IMR-90 (cell line): ENCODE results near the gene TMEM97. TPM values are rescaled to one million over a fixed set of nuclear protein-coding genes. Genes with fewer than 3 reads are reported as not detected.

Experiments used
- ATAC-seq: fragments of 200-7000 bp; cut with Tn5 transposase; 2 replicates; pipeline ENCODE4 v1.9.1; 2020; ENCODE audit warnings: low read depth, mild to moderate bottlenecking, moderate library complexity
- BruUV-seq: library from RNA; stranded (reverse); fragments of 400-500 nt; replicated peaks from 2 replicates; lab custom pipeline; 2021; lab: Mats Ljungman, UMichigan
- CTCF ChIA-PET: fragments of 300-600 bp; formaldehyde crosslinking; extraction: SDS; loops from one replicate; lab custom pipeline; 2021; ENCODE audit warnings: antibody characterized with exemption; lab: Yijun Ruan, JAX
- POLR2A ChIA-PET: fragments of 300-600 bp; sonication (Branson Sonifier 250); formaldehyde crosslinking; loops from one replicate; lab custom pipeline; 2022; ENCODE audit warnings: antibody characterized with exemption; ENCODE audit not compliant: unreplicated experiment; lab: Charles Lee
- DNase-seq: peaks from one replicate; pipeline ENCODE4 v3.0.0; 2013
- H2AFZ ChIP-seq: replicated peaks from 2 replicates; pipeline ENCODE3; 2013; ENCODE audit warnings: low read length, mild to moderate bottlenecking; ENCODE audit not compliant: poor library complexity
- H2AK5ac ChIP-seq: 2 replicates; pipeline ENCODE4 v1.6.1; 2013; ENCODE audit warnings: low read depth, low read length, inconsistent platforms
- H2AK9ac ChIP-seq: replicated peaks from 2 replicates; pipeline ENCODE3; 2013; ENCODE audit warnings: mild to moderate bottlenecking, low read depth, low read length, moderate library complexity; ENCODE audit not compliant: poor library complexity
- H2BK120ac ChIP-seq: 2 replicates; pipeline ENCODE4 v1.6.1; 2013; ENCODE audit warnings: low read depth, low read length, inconsistent platforms
- H2BK15ac ChIP-seq: 3 replicates; pipeline ENCODE4 v1.6.1; 2013; ENCODE audit warnings: low read depth, low read length, inconsistent platforms
- H2BK20ac ChIP-seq: 2 replicates; pipeline ENCODE4 v1.6.1; 2013; ENCODE audit warnings: low read depth, mild to moderate bottlenecking, inconsistent platforms, low read length, moderate library complexity
- H2BK5ac ChIP-seq: 2 replicates; pipeline ENCODE4 v1.6.1; 2013; ENCODE audit warnings: mild to moderate bottlenecking, low read depth, low read length, inconsistent platforms; ENCODE audit not compliant: poor library complexity, severe bottlenecking
- H3K14ac ChIP-seq: replicated peaks from 2 replicates; pipeline ENCODE4 v1.6.1; 2013; ENCODE audit warnings: low read depth, low read length, inconsistent platforms
- H3K18ac ChIP-seq: 2 replicates; pipeline ENCODE4 v1.6.1; 2013; ENCODE audit warnings: low read depth, low read length, control low read depth
- H3K23ac ChIP-seq: 2 replicates; pipeline ENCODE4 v1.6.1; 2013; ENCODE audit warnings: low read depth, low read length, inconsistent platforms
- H3K27ac ChIP-seq: 2 replicates; pipeline ENCODE4 v1.5.1; 2013; ENCODE audit warnings: mild to moderate bottlenecking, control low read depth, low read length; ENCODE audit not compliant: insufficient read depth
- H3K27me3 ChIP-seq: 2 replicates; pipeline ENCODE4 v1.6.1; 2013; ENCODE audit warnings: low read length; ENCODE audit not compliant: control insufficient read depth, insufficient read depth
- H3K36me3 ChIP-seq: 2 replicates; pipeline ENCODE4 v1.6.1; 2013; ENCODE audit warnings: low read length, mixed read lengths; ENCODE audit not compliant: control insufficient read depth, insufficient read depth
- H3K4ac ChIP-seq: 2 replicates; pipeline ENCODE4 v1.6.1; 2013; ENCODE audit warnings: low read depth, low read length, inconsistent platforms
- H3K4me1 ChIP-seq: 2 replicates; pipeline ENCODE4 v1.6.1; 2013; ENCODE audit warnings: low read length, mixed read lengths; ENCODE audit not compliant: control insufficient read depth, insufficient read depth
- H3K4me2 ChIP-seq: 2 replicates; pipeline ENCODE4 v1.6.1; 2013; ENCODE audit warnings: low read depth, mild to moderate bottlenecking, control low read depth, low read length, moderate library complexity
- H3K4me3 ChIP-seq: 2 replicates; pipeline ENCODE4 v1.5.1; 2013; ENCODE audit warnings: low read depth, mild to moderate bottlenecking, control low read depth, low read length, moderate library complexity; ENCODE audit not compliant: insufficient read depth
- H3K56ac ChIP-seq: 2 replicates; pipeline ENCODE4 v1.6.1; 2013; ENCODE audit warnings: low read length, inconsistent platforms; ENCODE audit not compliant: insufficient read depth; ENCODE audit errors: extremely low read depth
- H3K79me1 ChIP-seq, 2 experiments: 2 replicates each; pipeline ENCODE4 v1.6.1; 2013; ENCODE audit warnings: low read length in 2 of 2, inconsistent platforms in 1 of 2, low read depth in 1 of 2
- H3K9ac ChIP-seq: 2 replicates; pipeline ENCODE4 v1.6.1; 2013; ENCODE audit warnings: low read depth, low read length, control low read depth
- H3K9me1 ChIP-seq: 2 replicates; pipeline ENCODE4 v1.6.1; 2013; ENCODE audit warnings: low read length, inconsistent platforms; ENCODE audit not compliant: insufficient read depth
- H3K9me3 ChIP-seq: 2 replicates; pipeline ENCODE4 v1.6.1; 2013; ENCODE audit warnings: low read length; ENCODE audit not compliant: control insufficient read depth, insufficient read depth
- H4K20me1 ChIP-seq: 2 replicates; pipeline ENCODE4 v1.6.1; 2013; ENCODE audit warnings: low read length, inconsistent platforms; ENCODE audit not compliant: insufficient read depth
- H4K5ac ChIP-seq: 2 replicates; pipeline ENCODE4 v1.6.1; 2013; ENCODE audit warnings: mild to moderate bottlenecking, low read depth, low read length, control low read depth
- H4K8ac ChIP-seq, 2 experiments: 2 replicates each; pipeline ENCODE4 v1.6.1; 2013; ENCODE audit warnings: low read depth in 2 of 2, low read length in 2 of 2, control low read depth in 1 of 2, inconsistent platforms in 1 of 2
- H4K91ac ChIP-seq: 2 replicates; pipeline ENCODE4 v1.6.1; 2013; ENCODE audit warnings: low read depth, low read length, inconsistent platforms; ENCODE audit not compliant: insufficient read depth
- CEBPB ChIP-seq: IDR thresholded peaks from 2 replicates; pipeline ENCODE4 v1.6.1; 2012; ENCODE audit warnings: low read depth, low read length, improper control_type of control experiment
- CHD1 ChIP-seq: IDR thresholded peaks from 2 replicates; pipeline ENCODE4 v1.6.1; 2012; ENCODE audit warnings: low read depth, low read length, improper control_type of control experiment
- CTCF ChIP-seq: conservative IDR thresholded peaks from 2 replicates; pipeline ENCODE4 v1.5.1; 2012; ENCODE audit warnings: mild to moderate bottlenecking, low read depth, low read length, improper control_type of control experiment
- ELK1 ChIP-seq: fragments of 150-350 bp; IDR thresholded peaks from 2 replicates; pipeline ENCODE4 v1.6.1; 2016; ENCODE audit warnings: low read depth, mild to moderate bottlenecking, low read length, moderate library complexity, borderline replicate concordance
- FOS ChIP-seq: fragments of 150-350 bp; IDR thresholded peaks from 2 replicates; pipeline ENCODE4 v1.6.1; 2016; ENCODE audit warnings: low read depth, low read length
- MAZ ChIP-seq: IDR thresholded peaks from 2 replicates; pipeline ENCODE4 v1.6.1; 2012; ENCODE audit warnings: low read depth, mild to moderate bottlenecking, low read length, improper control_type of control experiment, moderate library complexity, borderline replicate concordance
- MXI1 ChIP-seq: IDR thresholded peaks from 2 replicates; pipeline ENCODE4 v1.6.1; 2012; ENCODE audit warnings: low read depth, mild to moderate bottlenecking, low read length, moderate library complexity, borderline replicate concordance
- NFE2L2 ChIP-seq: fragments of 150-350 bp; IDR thresholded peaks from 2 replicates; pipeline ENCODE4 v1.6.1; 2016; ENCODE audit warnings: low read depth, mild to moderate bottlenecking, low read length
- RAD21 ChIP-seq: IDR thresholded peaks from 2 replicates; pipeline ENCODE4 v1.6.1; 2012; ENCODE audit warnings: low read length, improper control_type of control experiment
- RCOR1 ChIP-seq: IDR thresholded peaks from 2 replicates; pipeline ENCODE4 v1.6.1; 2012; ENCODE audit warnings: mild to moderate bottlenecking, low read length, improper control_type of control experiment; ENCODE audit not compliant: insufficient replicate concordance
- RFX5 ChIP-seq: IDR thresholded peaks from 2 replicates; pipeline ENCODE4 v1.8.0; 2012; ENCODE audit warnings: low read depth, mild to moderate bottlenecking, low read length, moderate library complexity
- SMC3 ChIP-seq: fragments of 150-350 bp; IDR thresholded peaks from 2 replicates; pipeline ENCODE4 v1.6.1; 2016; ENCODE audit warnings: low read depth, mild to moderate bottlenecking, antibody characterized with exemption, low read length, moderate library complexity
- whole genome bisulfite sequencing, 2 experiments: methylation state at CpG; one replicate each; pipeline versions ENCODE4 v1.1.5 to v1.1.7; 2013; ENCODE audit warnings: missing lambda C conversion rate in 2 of 2; ENCODE audit not compliant: insufficient read length in 1 of 2; ENCODE audit errors: extremely low coverage in 2 of 2; 5-methylcytosine and 5-hydroxymethylcytosine counted together
- dilution Hi-C: fragments of 300-500 bp; cut with HindIII; formaldehyde crosslinking; loops from one replicate; pipeline ENCODE4 v1.14.3; 2018; ENCODE audit warnings: low sequenced_read_pairs; ENCODE audit not compliant: unreplicated experiment
- in situ Hi-C: fragments of 300-500 bp; cut with MboI; formaldehyde crosslinking; loops from 3 replicates; pipeline ENCODE4 v1.14.3; 2019; ENCODE audit warnings: low sequenced_read_pairs, inconsistent platforms, mixed read lengths
- intact Hi-C: fragments of 100-400 bp; cut with micrococcal nuclease; formaldehyde crosslinking; loops from 2 replicates; pipeline ENCODE4 v1.10.0; 2022
- polyA plus RNA-seq, 3 experiments: library from polyadenylated mRNA; depleted of rRNA; stranded (reverse); fragments of >200 nt; gene quantifications; 2 replicates each; pipeline ENCODE4 v1.2.3, GENCODE V29; 2012; ENCODE audit warnings: low replicate concordance in 1 of 3
- total RNA-seq: library from RNA; depleted of rRNA; stranded (reverse); fragments of >200 nt; gene quantifications from 2 replicates; pipeline ENCODE4 v1.2.3, GENCODE V29; 2012

The TMEM97 gene
- total and polyA plus RNA-seq, 2 of the 4 experiments (the other 2 are of a cell fraction), result 12.3 to 21.3 TPM

GRCh38 chr17:28343491-28343932 lies 24.5 kb downstream of the TMEM97 start:
- H2BK5ac ChIP-seq, result no peak overlapping the region
- no peak overlapping the region for H3K18ac ChIP-seq
- H3K79me1 ChIP-seq, result peaks cover 25 to 85% of the 10 kb centered on the region in 2 experiments
- no peaks in the 10 kb centered on the region for H3K27me3 ChIP-seq
- H3K14ac ChIP-seq, result no peak overlapping the region
- no peak overlapping the region for H4K5ac ChIP-seq
- no peak overlapping the region for H2AK5ac ChIP-seq
- no peak overlapping the region for H3K4me3 ChIP-seq
- WGBS, 2 experiments, result 81% methylated on average over 5 of the region's 10 CpGs; no CpG with 5 or more reads in 1 of the 2 experiments
- dilution Hi-C loops, result no loop called here
- no peak overlapping the region for H3K23ac ChIP-seq
- peaks cover 16% of the 10 kb centered on the region for H3K4me1 ChIP-seq
- no peak overlapping the region for H3K9ac ChIP-seq
- ATAC-seq (no peak), DNase-seq (no peak)
- ChIA-PET CTCF (no interaction called here), POLR2A (no interaction called here)
- peaks cover 26% of the 10 kb centered on the region for H4K20me1 ChIP-seq
- H2BK120ac ChIP-seq, result no peak overlapping the region
- H4K8ac ChIP-seq, result no peak overlapping the region
- TF ChIP-seq FOS (no peak), ELK1 (no peak), RCOR1 (no peak), CEBPB (no peak), SMC3 (no peak), CHD1 (no peak), CTCF (no peak), MXI1 (no peak), RAD21 (no peak), RFX5 (no peak), NFE2L2 (no peak), MAZ (no peak)
- intact Hi-C loops, result no loop called here
- no peak overlapping the region for H3K27ac ChIP-seq
- no peak overlapping the region for H3K4ac ChIP-seq
- H3K9me1 ChIP-seq, result peaks cover 16% of the 10 kb centered on the region; the same call in 1 of the 2 replicates
- H3K56ac ChIP-seq, result no peak overlapping the region
- no peak overlapping the region for H2BK15ac ChIP-seq
- BruUV-seq, result no TSS peak
- H3K4me2 ChIP-seq, result no peak overlapping the region
- H3K9me3 ChIP-seq, result no peaks in the 10 kb centered on the region
- H4K91ac ChIP-seq, result no peak overlapping the region
- in situ Hi-C loops, result loop anchor here (25.0 kb wide), 1 partner anchor 806 kb away; no protein-coding TSS in a partner anchor
- peaks cover 79% of the 10 kb centered on the region for H3K36me3 ChIP-seq
- H2AK9ac ChIP-seq, result no peak overlapping the region
- no peak overlapping the region for H2AFZ ChIP-seq
- H2BK20ac ChIP-seq, result no peak overlapping the region
